H1 (cell line): ENCODE measurements around the gene PDE1A.

Source experiments
- BCL11A ChIP-seq, 2 experiments: IDR thresholded peaks; one replicate each; pipeline ENCODE4 v1.6.1; 2011; ENCODE audit warnings: low read depth in 2 of 2, low read length in 2 of 2, mild to moderate bottlenecking in 2 of 2
- BRCA1 ChIP-seq: IDR thresholded peaks from 2 replicates; pipeline ENCODE4 v1.6.1; 2012; ENCODE audit warnings: low read depth, low read length, improper control_type of control experiment
- CHD7 ChIP-seq: fragments of 300-600 bp; sonication (generic); IDR thresholded peaks from 2 replicates; pipeline ENCODE4 v1.7.1; 2012; ENCODE audit warnings: low read length, moderate library complexity, mild to moderate bottlenecking, inconsistent platforms; ENCODE audit not compliant: insufficient replicate concordance
- CTCF ChIP-seq, 3 experiments: IDR thresholded peaks; 1 replicate in 2 of 3; 2 replicates in 1 of 3; pipeline versions ENCODE4 v1.5.1 to v1.6.1; 2011; ENCODE audit warnings: low read length in 3 of 3, mild to moderate bottlenecking in 3 of 3, inconsistent platforms in 2 of 3, low read depth in 1 of 3, moderate library complexity in 1 of 3; ENCODE audit not compliant: insufficient read depth in 1 of 3; ENCODE audit errors: control extremely low read depth in 1 of 3
- EP300 ChIP-seq, 2 experiments: IDR thresholded peaks; 1 replicate in 1 of 2; 2 replicates in 1 of 2; pipeline ENCODE4 v1.6.1; 2011 to 2012; ENCODE audit warnings: low read depth in 2 of 2, low read length in 2 of 2, mild to moderate bottlenecking in 2 of 2, borderline replicate concordance in 1 of 2, inconsistent platforms in 1 of 2, moderate library complexity in 1 of 2
- POLR2A ChIP-seq, 2 experiments: IDR thresholded peaks; 1 replicate in 1 of 2; 2 replicates in 1 of 2; pipeline ENCODE4 v1.6.1; 2011; ENCODE audit warnings: low read depth in 2 of 2, low read length in 2 of 2, mild to moderate bottlenecking in 2 of 2; ENCODE audit errors: control extremely low read depth in 1 of 2
- POLR2AphosphoS5 ChIP-seq: IDR thresholded peaks from 2 replicates; pipeline ENCODE4 v1.6.1; 2011; ENCODE audit warnings: low read depth, low read length
- RAD21 ChIP-seq, 2 experiments: IDR thresholded peaks in 1 of 2; conservative IDR thresholded peaks in 1 of 2; 2 replicates each; pipeline ENCODE4 v1.6.1; 2011; ENCODE audit warnings: low read depth in 2 of 2, low read length in 2 of 2, improper control_type of control experiment in 1 of 2, inconsistent platforms in 1 of 2, mild to moderate bottlenecking in 1 of 2, moderate library complexity in 1 of 2
- SP2 ChIP-seq: IDR thresholded peaks from 2 replicates; pipeline ENCODE4 v1.6.1; 2012; ENCODE audit warnings: mild to moderate bottlenecking, low read length, inconsistent platforms
- TF ChIP-seq, protein P1 (sequence below): IDR thresholded peaks from 2 replicates; pipeline ENCODE4 v1.6.1; 2012; ENCODE audit warnings: low read length, inconsistent platforms

GRCh38 chr2:182359027-182359989, 67.5 kb downstream of the PDE1A start:
- TF ChIP-seq BRCA1 (no peak), POLR2A (IDR thresholded peaks at IDR 0.05; ENCODE audit: control extremely low read depth in 1 of 2, low read depth in 2 of 2, low read length in 2 of 2) (no peak), EP300 (IDR thresholded peaks at IDR 0.05; ENCODE audit: borderline replicate concordance in 1 of 2, low read depth in 2 of 2, low read length in 2 of 2) (no peak), CTCF (IDR thresholded peaks at IDR 0.05; ENCODE audit: control extremely low read depth in 1 of 3, insufficient read depth in 1 of 3, low read depth in 1 of 3, low read length in 3 of 3) (no peak), POLR2AphosphoS5 (no peak), CHD7 (no peak), RAD21 (IDR thresholded peaks at IDR 0.05 in 1 of 2, conservative IDR thresholded peaks at IDR 0.05 in 1 of 2; ENCODE audit: low read depth in 2 of 2, low read length in 2 of 2) (no peak), BCL11A (IDR thresholded peaks at IDR 0.05; ENCODE audit: low read depth in 2 of 2, low read length in 2 of 2) (no peak), SP2 (no peak)
- TF ChIP-seq, protein P1, sequence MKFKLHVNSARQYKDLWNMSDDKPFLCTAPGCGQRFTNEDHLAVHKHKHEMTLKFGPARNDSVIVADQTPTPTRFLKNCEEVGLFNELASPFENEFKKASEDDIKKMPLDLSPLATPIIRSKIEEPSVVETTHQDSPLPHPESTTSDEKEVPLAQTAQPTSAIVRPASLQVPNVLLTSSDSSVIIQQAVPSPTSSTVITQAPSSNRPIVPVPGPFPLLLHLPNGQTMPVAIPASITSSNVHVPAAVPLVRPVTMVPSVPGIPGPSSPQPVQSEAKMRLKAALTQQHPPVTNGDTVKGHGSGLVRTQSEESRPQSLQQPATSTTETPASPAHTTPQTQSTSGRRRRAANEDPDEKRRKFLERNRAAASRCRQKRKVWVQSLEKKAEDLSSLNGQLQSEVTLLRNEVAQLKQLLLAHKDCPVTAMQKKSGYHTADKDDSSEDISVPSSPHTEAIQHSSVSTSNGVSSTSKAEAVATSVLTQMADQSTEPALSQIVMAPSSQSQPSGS, result no peak
